Endothelial cell of umbilical vein (primary cell): ENCODE measurements around the gene SERTAD1. TPM values are rescaled to one million over a fixed set of nuclear protein-coding genes. Genes with fewer than 3 reads are reported as not detected.
A peak's percentile ranks its signal among the peaks of the same experiment; 100 is the strongest.

Source experiments
- BruUV-seq: library from RNA; stranded (reverse); fragments of 400-500 nt; replicated peaks from 2 replicates; lab custom pipeline; 2021; lab: Mats Ljungman, UMichigan
- CTCF ChIA-PET: fragments of 300-600, 350-600 bp; sonication (Branson Sonifier 250); formaldehyde crosslinking; loops from one replicate; lab custom pipeline; 2021; ENCODE audit warnings: antibody characterized with exemption, inconsistent platforms; lab: Charles Lee
- POLR2A ChIA-PET: fragments of 300-600, 350-600 bp; sonication (Branson Sonifier 250); formaldehyde crosslinking; loops from one replicate; lab custom pipeline; 2021; ENCODE audit warnings: antibody characterized with exemption, inconsistent platforms; lab: Charles Lee
- DNase-seq: peaks from one replicate; pipeline ENCODE4 v3.0.0-alpha.2; 2011; ENCODE audit warnings: low read depth, low spot score
- FAIRE-seq: peaks from 2 replicates; lab custom pipeline; 2011; peaks lifted over from hg19 to GRCh38; lab: Jason Lieb, UNC
- H2AFZ ChIP-seq: 2 replicates; pipeline ENCODE4 v1.6.0; 2012; ENCODE audit warnings: low read depth, low read length, control low read depth, inconsistent platforms
- H3K27ac ChIP-seq: 2 replicates; pipeline ENCODE4 v1.5.1; 2011; ENCODE audit warnings: low read depth, mild to moderate bottlenecking, control low read depth, low read length, moderate library complexity; ENCODE audit not compliant: insufficient read depth
- H3K27me3 ChIP-seq, 2 experiments: 2 replicates each; pipeline versions ENCODE4 v1.6.0 to v1.6.1; 2011; ENCODE audit warnings: low read length in 2 of 2, mixed read lengths in 1 of 2; ENCODE audit not compliant: control insufficient read depth in 2 of 2, insufficient read depth in 2 of 2
- H3K36me3 ChIP-seq, 2 experiments: 2 replicates in 1 of 2; 3 replicates in 1 of 2; pipeline ENCODE4 v1.5.1; 2011; ENCODE audit warnings: low read length in 2 of 2, mild to moderate bottlenecking in 1 of 2, moderate library complexity in 1 of 2; ENCODE audit not compliant: control insufficient read depth in 2 of 2, insufficient read depth in 2 of 2; ENCODE audit errors: extremely low read depth in 1 of 2
- H3K4me1 ChIP-seq: 3 replicates; pipeline ENCODE4 v1.5.1; 2011; ENCODE audit warnings: mild to moderate bottlenecking, low read length; ENCODE audit not compliant: control insufficient read depth, insufficient read depth; ENCODE audit errors: extremely low read depth
- H3K4me2 ChIP-seq: 2 replicates; pipeline ENCODE4 v1.6.1; 2011; ENCODE audit warnings: low read length, control low read depth, mixed read lengths; ENCODE audit not compliant: insufficient read depth
- H3K4me3 ChIP-seq, 3 experiments: fragments of 200-600 bp in 1 of 3; sonication (generic), shearing (Covaris generic) in 1 of 3; replicated peaks in 1 of 3; 2 replicates each; pipeline ENCODE4 v1.5.1; 2011 to 2016; ENCODE audit warnings: control low read depth in 3 of 3, low read length in 3 of 3, mild to moderate bottlenecking in 2 of 3, inconsistent platforms in 1 of 3, low read depth in 1 of 3, moderate library complexity in 1 of 3; ENCODE audit not compliant: insufficient read depth in 1 of 3
- H3K79me2 ChIP-seq: 2 replicates; pipeline ENCODE4 v1.6.0; 2012; ENCODE audit warnings: low read length, inconsistent platforms; ENCODE audit not compliant: control insufficient read depth, insufficient read depth
- H3K9ac ChIP-seq: replicated peaks from 2 replicates; pipeline ENCODE3; 2011; ENCODE audit warnings: low read length, control low read depth; ENCODE audit not compliant: insufficient read depth; ENCODE audit errors: extremely low read depth
- H3K9me1 ChIP-seq: replicated peaks from 3 replicates; pipeline ENCODE4 v1.6.0; 2011; ENCODE audit warnings: mild to moderate bottlenecking, low read length; ENCODE audit not compliant: control insufficient read depth, insufficient read depth; ENCODE audit errors: extremely low read depth
- H3K9me3 ChIP-seq: replicated peaks from 2 replicates; pipeline ENCODE4 v1.5.1; 2012; ENCODE audit warnings: low read length, inconsistent platforms; ENCODE audit not compliant: control insufficient read depth, insufficient read depth
- H4K20me1 ChIP-seq: replicated peaks from 2 replicates; pipeline ENCODE3; 2011; ENCODE audit warnings: mild to moderate bottlenecking, low read length; ENCODE audit not compliant: control insufficient read depth, insufficient read depth; ENCODE audit errors: extremely low read depth
- CTCF ChIP-seq, 2 donors: IDR thresholded peaks; 1 replicate in 1 of 2; 2 replicates in 1 of 2; pipeline ENCODE4 v1.5.1; 2011; ENCODE audit warnings: low read length in 2 of 2, mild to moderate bottlenecking in 2 of 2, moderate library complexity in 2 of 2, control low read depth in 1 of 2, inconsistent platforms in 1 of 2, low read depth in 1 of 2; ENCODE audit not compliant: insufficient read depth in 1 of 2; ENCODE audit errors: extremely low read depth in 1 of 2
- EZH2 ChIP-seq: IDR thresholded peaks from 2 replicates; pipeline ENCODE4 v1.6.1; 2012; ENCODE audit warnings: borderline replicate concordance, low read depth, mild to moderate bottlenecking, moderate library complexity, low read length, inconsistent platforms; ENCODE audit not compliant: severe bottlenecking
- FOS ChIP-seq: IDR thresholded peaks from 2 replicates; pipeline ENCODE4 v1.6.1; 2011; ENCODE audit warnings: mild to moderate bottlenecking, low read length, moderate library complexity, borderline replicate concordance; ENCODE audit not compliant: insufficient read depth
- GATA2 ChIP-seq: IDR thresholded peaks from 2 replicates; pipeline ENCODE4 v1.7.0; 2011; ENCODE audit warnings: low read depth, mild to moderate bottlenecking, moderate library complexity, mixed read lengths, low read length; ENCODE audit not compliant: insufficient read length, insufficient read depth
- JUN ChIP-seq: IDR thresholded peaks from 2 replicates; pipeline ENCODE4 v1.6.1; 2011; ENCODE audit warnings: borderline replicate concordance, low read depth; ENCODE audit not compliant: insufficient read length, insufficient read depth
- MAX ChIP-seq: IDR thresholded peaks from 2 replicates; pipeline ENCODE4 v1.6.1; 2011; ENCODE audit not compliant: insufficient read depth, insufficient read length
- MYC ChIP-seq: IDR thresholded peaks from one replicate; pipeline ENCODE4 v1.6.1; 2011; ENCODE audit warnings: mild to moderate bottlenecking, low read depth, low read length
- POLR2A ChIP-seq: IDR thresholded peaks from 2 replicates; pipeline ENCODE4 v1.6.1; 2012; ENCODE audit warnings: low read depth, mild to moderate bottlenecking, control low read depth, low read length
- POLR2AphosphoS5 ChIP-seq: IDR thresholded peaks from 2 replicates; pipeline ENCODE4 v1.6.1; 2012; ENCODE audit warnings: low read depth, mild to moderate bottlenecking, control low read depth, low read length, moderate library complexity; ENCODE audit not compliant: insufficient read depth
- dilution Hi-C: fragments of 300-500 bp; cut with MboI; formaldehyde crosslinking; loops from one replicate; pipeline ENCODE4 v1.15.0; 2019; ENCODE audit warnings: low sequenced_read_pairs; ENCODE audit not compliant: extremely low pct_ligation_motif_present
- intact Hi-C: fragments of 100-400 bp; cut with micrococcal nuclease; formaldehyde crosslinking; loops from one replicate; pipeline ENCODE4 v1.10.0; 2022
- polyA plus RNA-seq, 4 experiments: library from polyadenylated mRNA; depleted of rRNA in 3 of 4; stranded (reverse) in 3 of 4; unstranded in 1 of 4; fragments of >200 nt; gene quantifications; 2 replicates each; pipeline versions ENCODE4 v1.2.1 to v1.2.3, GENCODE V29; 2011 to 2012; ENCODE audit warnings: missing spikeins in 1 of 4
- total RNA-seq: library from RNA; stranded (reverse); gene quantifications from 2 replicates; pipeline ENCODE4 v1.2.3, GENCODE V29; 2021

Gene SERTAD1
- total and polyA plus RNA-seq, 2 donors (not counting 3 experiments of a cell fraction or from before 2014, with no cell fraction given): 8.8 to 15.3 TPM

- Histone ChIP-seq H3K4me2 (no peak overlapping the region), H3K9me3 (no peaks in the 10 kb centered on the region), H3K9ac (no peak overlapping the region), H3K36me3 (peaks cover 8 to 9% of the 10 kb centered on the region in 2 experiments), H3K4me3 (no peak overlapping the region), H3K79me2 (peaks cover 30% of the 10 kb centered on the region), H3K27ac (no peak overlapping the region), H3K27me3 (no peaks in the 10 kb centered on the region), H4K20me1 (no peaks in the 10 kb centered on the region), H3K9me1 (no peaks in the 10 kb centered on the region), H3K4me1 (peaks cover 19% of the 10 kb centered on the region), H2AFZ (no peak overlapping the region)
- POLR2A ChIA-PET: no interaction called here
- dilution Hi-C loops: no loop called here
- intact Hi-C loops: loop anchor here (5.0 kb wide), 1 partner anchor 76 kb away; the partner anchor contains the start of genes C19orf47 and PLD3
- CTCF ChIA-PET: interaction anchor here (0.7 to 1.9 kb wide), 3 partner anchors 24 to 118 kb away, joined by 3 to 6 read pairs (median 3); no protein-coding TSS in a partner anchor
- BruUV-seq: no TSS peak
- FAIRE-seq (peak; percentile 38), DNase-seq (no peak)
- TF ChIP-seq GATA2: no peak
- no peak for TF ChIP-seq MYC
- no peak for TF ChIP-seq MAX
- TF ChIP-seq CTCF (IDR thresholded peaks at IDR 0.05; ENCODE audit: extremely low read depth in 1 of 2, insufficient read depth in 1 of 2, low read depth in 1 of 2, low read length in 2 of 2): no peak
- no peak for TF ChIP-seq EZH2
- TF ChIP-seq POLR2AphosphoS5: no peak
- TF ChIP-seq FOS: no peak
- no peak for TF ChIP-seq POLR2A
- no peak for TF ChIP-seq JUN
Observed at GRCh38 chr19:40422748-40423566, 2.8 kb downstream of the SERTAD1 start.
